OCI-LY1 (cell line): ENCODE data around the gene RHBDL1.

Experiments
- H2AFZ ChIP-seq: fragments of 200-600 bp; sonication (generic), shearing (Covaris generic); 2 replicates; pipeline ENCODE4 v1.6.0; 2014; ENCODE audit warnings: antibody characterized with exemption, mild to moderate bottlenecking, low read length
- H3F3A ChIP-seq: fragments of 200-600 bp; sonication (generic), shearing (Covaris generic); 2 replicates; pipeline ENCODE4 v1.6.0; 2014; ENCODE audit warnings: mild to moderate bottlenecking, antibody characterized with exemption, low read length, moderate library complexity; ENCODE audit not compliant: insufficient read depth
- H3K27ac ChIP-seq: fragments of 200-600 bp; sonication (generic); 2 replicates; pipeline ENCODE4 v1.5.1; 2014; ENCODE audit warnings: low read length, mixed run types, mild to moderate bottlenecking, low read depth; ENCODE audit not compliant: poor library complexity, severe bottlenecking
- H3K27me3 ChIP-seq: fragments of 200-600 bp; sonication (generic); 2 replicates; pipeline ENCODE4 v1.6.0; 2014; ENCODE audit warnings: antibody characterized with exemption, mild to moderate bottlenecking, low read length, moderate library complexity; ENCODE audit not compliant: insufficient read depth
- H3K36me3 ChIP-seq: fragments of 200-600 bp; sonication (generic); 2 replicates; pipeline ENCODE4 v1.6.1; 2014; ENCODE audit warnings: mild to moderate bottlenecking, antibody characterized with exemption, low read length, moderate library complexity, mixed read lengths; ENCODE audit not compliant: insufficient read depth
- H3K4me1 ChIP-seq: fragments of 200-600 bp; sonication (generic); 2 replicates; pipeline ENCODE4 v1.5.1; 2014; ENCODE audit warnings: mild to moderate bottlenecking, low read length, moderate library complexity; ENCODE audit not compliant: insufficient read depth, severe bottlenecking
- H3K4me2 ChIP-seq: fragments of 200-600 bp; sonication (generic), shearing (Covaris generic); 2 replicates; pipeline ENCODE4 v1.6.1; 2014; ENCODE audit warnings: low read length
- H3K4me3 ChIP-seq: fragments of 200-600 bp; sonication (generic); 2 replicates; pipeline ENCODE4 v1.5.1; 2014; ENCODE audit warnings: low read length, low read depth, mild to moderate bottlenecking, mixed read lengths; ENCODE audit not compliant: poor library complexity, severe bottlenecking
- H3K79me2 ChIP-seq: fragments of 200-600 bp; shearing (Covaris generic); 2 replicates; pipeline ENCODE4 v1.6.1; 2016; ENCODE audit warnings: mixed run types, low read length, mixed read lengths; ENCODE audit not compliant: insufficient read depth
- H3K9ac ChIP-seq: fragments of 200-600 bp; sonication (generic), shearing (Covaris generic); 2 replicates; pipeline ENCODE4 v1.6.1; 2014; ENCODE audit warnings: mild to moderate bottlenecking, low read length, mixed read lengths
- H3K9me2 ChIP-seq: fragments of 200-600 bp; sonication (generic), shearing (Covaris generic); 2 replicates; pipeline ENCODE4 v1.6.1; 2014; ENCODE audit warnings: low read depth, mild to moderate bottlenecking, low read length, mixed read lengths
- H3K9me3 ChIP-seq: fragments of 200-600 bp; shearing (Covaris generic); 2 replicates; pipeline ENCODE4 v1.6.1; 2014; ENCODE audit warnings: low read length, mixed read lengths
- H4K20me1 ChIP-seq: fragments of 200-600 bp; sonication (generic), shearing (Covaris generic); 2 replicates; pipeline ENCODE4 v1.6.0; 2016; ENCODE audit warnings: mild to moderate bottlenecking, low read length; ENCODE audit not compliant: insufficient read depth
- CTCF ChIP-seq: fragments of 200-600 bp; sonication (generic), shearing (Covaris generic); IDR thresholded peaks from 2 replicates; pipeline ENCODE4 v1.5.1; 2017; ENCODE audit warnings: mild to moderate bottlenecking, antibody characterized with exemption, low read length, moderate library complexity, mixed read lengths
- EZH2 ChIP-seq: fragments of 200-600 bp; sonication (generic), shearing (Covaris generic); IDR thresholded peaks from 2 replicates; pipeline ENCODE4 v1.8.0; 2017; ENCODE audit warnings: borderline replicate concordance, mixed run types, mild to moderate bottlenecking, antibody characterized with exemption, low read length, moderate library complexity, mixed read lengths

RHBDL1 gene

GRCh38 chr16:678209-678857 lies 2.9 kb downstream of the RHBDL1 start:
- H3K9me3 ChIP-seq: no peaks in the 10 kb centered on the region
- no peak overlapping the region for H3K9ac ChIP-seq
- peaks cover 41% of the 10 kb centered on the region for H3K4me1 ChIP-seq
- H3K79me2 ChIP-seq: 0 out of 2 replicates have a peak, but pooled peaks cover 8% of the 10 kb centered on the region
- H3K4me2 ChIP-seq: no peak overlapping the region
- no peaks in the 10 kb centered on the region for H3K9me2 ChIP-seq
- H4K20me1 ChIP-seq: no peaks in the 10 kb centered on the region
- peaks cover 37% of the 10 kb centered on the region for H3K36me3 ChIP-seq
- H3K27ac ChIP-seq: peak overlapping the region; percentile 27
- H2AFZ ChIP-seq: no peak overlapping the region
- H3K4me3 ChIP-seq: no peak overlapping the region
- H3F3A ChIP-seq: no peaks in the 10 kb centered on the region
- H3K27me3 ChIP-seq: no peaks in the 10 kb centered on the region
- TF ChIP-seq CTCF (no peak), EZH2 (no peak)

GRCh38 chr16:678858-679813 lies 3.7 kb downstream of the RHBDL1 start:
- Histone ChIP-seq H3K27ac (peak overlapping the region; percentile 75), H3F3A (no peaks in the 10 kb centered on the region), H3K4me2 (peak overlapping the region; percentile 98), H3K9me2 (no peaks in the 10 kb centered on the region), H3K9ac (peak overlapping the region; percentile 82), H4K20me1 (no peaks in the 10 kb centered on the region), H3K79me2 (0 out of 2 replicates have a peak, but pooled peaks cover 8% of the 10 kb centered on the region), H3K4me1 (peaks cover 46% of the 10 kb centered on the region), H2AFZ (no peak overlapping the region), H3K9me3 (no peaks in the 10 kb centered on the region), H3K36me3 (peaks cover 29% of the 10 kb centered on the region), H3K27me3 (no peaks in the 10 kb centered on the region), H3K4me3 (peak overlapping the region; percentile 69)
- TF ChIP-seq EZH2 (no peak), CTCF (no peak)

GRCh38 chr16:679814-680624 lies 4.5 kb downstream of the RHBDL1 start, which contains the start of gene STUB1:
Gene STUB1, plus strand, starts transcription at chr16:680410. Its CDS starts 116 bp downstream, at chr16:680526.
- no peaks in the 10 kb centered on the region for H3F3A ChIP-seq
- no peaks in the 10 kb centered on the region for H3K9me2 ChIP-seq
- H3K4me1 ChIP-seq: peaks cover 51% of the 10 kb centered on the region
- H3K36me3 ChIP-seq: peaks cover 23% of the 10 kb centered on the region
- H3K27ac ChIP-seq: peak within 1 kb of the TSS; percentile 75
- no peak for TF ChIP-seq CTCF
- no peak for TF ChIP-seq EZH2
- peak within 1 kb of the TSS; percentile 86 for H3K4me3 ChIP-seq
- H3K27me3 ChIP-seq: no peaks in the 10 kb centered on the region
- H3K4me2 ChIP-seq: peak within 1 kb of the TSS; percentile 98
- H4K20me1 ChIP-seq: no peaks in the 10 kb centered on the region
- H3K9ac ChIP-seq: peak within 1 kb of the TSS; percentile 86
- 0 out of 2 replicates have a peak, but pooled peaks cover 8% of the 10 kb centered on the region for H3K79me2 ChIP-seq
- H2AFZ ChIP-seq: no peak within 1 kb of the TSS
- no peaks in the 10 kb centered on the region for H3K9me3 ChIP-seq
